ENCODE results near the gene RFTN1.

RFTN1 gene

GRCh38 chr3:16377196-16377595, 136.3 kb downstream of the RFTN1 start:
- no peak for DNase-seq (ENCODE audit: low read depth)

- no peak for DNase-seq (ENCODE audit: low read depth)
Observed at GRCh38 chr3:16375891-16376290, 137.6 kb downstream of the RFTN1 start.

GRCh38 chr3:16374935-16375245, 138.6 kb downstream of the RFTN1 start:
- DNase-seq (ENCODE audit: low read depth) = no peak

GRCh38 chr3:16374047-16374934, 139.2 kb downstream of the RFTN1 start:
- DNase-seq (ENCODE audit: low read depth) = no peak

- no peak for DNase-seq (ENCODE audit: low read depth)
Observed at GRCh38 chr3:16373341-16373946, 140.1 kb downstream of the RFTN1 start.

GRCh38 chr3:16372362-16373292, 140.9 kb downstream of the RFTN1 start:
- DNase-seq (ENCODE audit: low read depth) = no peak

- DNase-seq (ENCODE audit: low read depth) = no peak
Observed at GRCh38 chr3:16370872-16371740, 142.4 kb downstream of the RFTN1 start.

- no peak for DNase-seq (ENCODE audit: low read depth)
Observed at GRCh38 chr3:16370503-16370871, 143.0 kb downstream of the RFTN1 start.

- DNase-seq (ENCODE audit: low read depth) = no peak
Observed at GRCh38 chr3:16369885-16370284, 143.6 kb downstream of the RFTN1 start.

- no peak for DNase-seq (ENCODE audit: low read depth)
Observed at GRCh38 chr3:16369276-16369675, 144.2 kb downstream of the RFTN1 start.

- DNase-seq (ENCODE audit: low read depth) = no peak
Observed at GRCh38 chr3:16366581-16366980, 146.9 kb downstream of the RFTN1 start.

GRCh38 chr3:16365491-16366128, 147.9 kb downstream of the RFTN1 start:
- DNase-seq (ENCODE audit: low read depth) = no peak

GRCh38 chr3:16364963-16365362, 148.5 kb downstream of the RFTN1 start:
- DNase-seq (ENCODE audit: low read depth) = no peak

GRCh38 chr3:16364323-16364722, 149.2 kb downstream of the RFTN1 start:
- DNase-seq (ENCODE audit: low read depth) = no peak

GRCh38 chr3:16363636-16364035, 149.9 kb downstream of the RFTN1 start:
- no peak for DNase-seq (ENCODE audit: low read depth)

GRCh38 chr3:16362770-16363169, 150.7 kb downstream of the RFTN1 start:
- no peak for DNase-seq (ENCODE audit: low read depth)

- no peak for DNase-seq (ENCODE audit: low read depth)
Observed at GRCh38 chr3:16361087-16361486, 152.4 kb downstream of the RFTN1 start.

- DNase-seq (ENCODE audit: low read depth) = no peak
Observed at GRCh38 chr3:16359331-16359730, 154.2 kb downstream of the RFTN1 start.

GRCh38 chr3:16358336-16358735, 155.2 kb downstream of the RFTN1 start:
- no peak for DNase-seq (ENCODE audit: low read depth)

GRCh38 chr3:16357186-16358121, 156.0 kb downstream of the RFTN1 start:
- DNase-seq (ENCODE audit: low read depth) = no peak

Data from stimulated activated CD4-positive, alpha-beta T cell treated with anti-CD3 and anti-CD28 coated beads, Interleukin-2, amount 100 ng/mL, for 4 hours (primary cell).